NK-92 (cell line): ENCODE results near the gene STMP1.

Source experiments
- DNase-seq: peaks from one replicate; lab custom pipeline; 2025; ENCODE audit not compliant: unreplicated experiment; lab: John Stamatoyannopoulos, UW

STMP1 gene

GRCh38 chr7:135693558-135693957, 31.2 kb downstream of the STMP1 start:
- DNase-seq = no peak

- DNase-seq = no peak
Measured at GRCh38 chr7:135697276-135698049, 35.1 kb downstream of the STMP1 start.

GRCh38 chr7:135704074-135704473, 41.8 kb downstream of the STMP1 start:
- no peak for DNase-seq

DNA sequence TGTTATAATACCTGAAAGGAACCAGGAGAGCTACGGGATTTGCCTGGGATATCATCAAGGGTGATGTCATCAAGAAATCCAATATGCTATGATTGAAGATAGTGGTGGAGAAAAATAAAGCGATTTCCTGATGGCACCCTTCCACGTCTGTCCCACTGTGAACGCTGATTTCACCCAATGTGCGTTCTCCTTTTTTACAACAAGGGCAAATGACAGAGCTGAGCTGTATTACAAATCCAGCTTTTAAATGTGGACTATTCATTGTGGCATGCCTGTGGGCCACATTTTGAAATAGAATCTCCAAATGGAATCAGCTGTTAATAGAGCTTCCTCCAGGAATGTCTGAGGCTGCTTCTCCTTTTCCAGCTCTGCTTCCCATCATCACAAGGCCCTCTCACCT, 42.4 kb downstream of the STMP1 start:
- DNase-seq = no peak

- DNase-seq = no peak
Measured at GRCh38 chr7:135706038-135706742, 43.9 kb downstream of the STMP1 start.

DNA sequence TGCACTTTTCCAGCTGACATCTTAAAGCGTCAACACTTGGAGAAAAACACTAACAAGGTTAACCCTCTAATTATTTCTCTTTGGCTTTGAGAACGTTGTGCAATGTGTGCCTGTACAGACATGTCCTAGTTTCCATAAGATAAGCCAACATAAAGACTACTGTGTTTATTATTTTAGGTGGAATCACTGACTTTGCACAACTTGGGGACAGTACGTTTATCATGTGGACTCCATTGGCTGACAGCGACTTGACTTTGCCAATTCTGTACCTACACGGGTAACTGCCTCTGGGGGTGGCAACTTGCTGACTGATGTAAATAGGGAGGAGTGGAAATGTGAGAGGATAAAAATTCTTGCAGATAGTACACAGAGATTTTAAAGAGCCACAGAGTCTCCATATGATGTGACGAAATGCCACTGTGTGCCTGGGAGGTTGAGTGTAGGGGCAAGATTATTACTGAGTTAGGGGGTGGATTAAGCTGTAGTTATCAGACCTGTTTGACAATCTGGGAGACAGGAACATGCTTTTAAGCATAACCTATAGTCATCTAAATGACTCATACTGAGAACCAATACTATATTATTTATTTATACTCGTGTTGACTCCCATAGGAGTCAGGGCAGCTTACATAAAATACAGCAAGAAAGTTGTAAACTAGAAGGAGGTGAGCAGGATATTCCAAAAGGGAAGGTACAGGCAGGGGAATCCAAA, 44.7 kb downstream of the STMP1 start:
- no peak for DNase-seq

GRCh38 chr7:135707570-135707966, 45.3 kb downstream of the STMP1 start:
- no peak for DNase-seq

DNA sequence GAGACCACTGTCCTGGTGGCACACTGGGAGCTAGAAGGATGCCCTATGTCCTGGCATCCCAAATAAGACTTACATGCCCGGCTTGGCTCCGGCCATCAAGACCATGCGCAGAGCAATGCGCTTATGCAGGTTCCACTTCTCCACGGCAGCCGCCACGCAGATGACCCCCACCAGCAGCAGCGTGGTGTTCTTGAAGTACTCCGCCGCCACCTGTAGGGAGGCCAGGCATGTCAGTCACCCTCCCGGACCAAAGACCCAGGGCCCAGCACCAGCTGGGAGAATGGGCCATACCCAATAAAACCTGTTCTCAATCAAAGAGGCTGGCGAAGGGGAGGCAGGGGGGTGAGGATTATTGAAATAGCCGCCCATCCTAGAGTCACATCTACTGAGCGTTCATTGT, 45.7 kb downstream of the STMP1 start:
- DNase-seq = no peak

GRCh38 chr7:135709508-135709907, 47.2 kb downstream of the STMP1 start:
- no peak for DNase-seq

GRCh38 chr7:135710417-135711138, 48.3 kb downstream of the STMP1 start:
- DNase-seq = no peak

DNA sequence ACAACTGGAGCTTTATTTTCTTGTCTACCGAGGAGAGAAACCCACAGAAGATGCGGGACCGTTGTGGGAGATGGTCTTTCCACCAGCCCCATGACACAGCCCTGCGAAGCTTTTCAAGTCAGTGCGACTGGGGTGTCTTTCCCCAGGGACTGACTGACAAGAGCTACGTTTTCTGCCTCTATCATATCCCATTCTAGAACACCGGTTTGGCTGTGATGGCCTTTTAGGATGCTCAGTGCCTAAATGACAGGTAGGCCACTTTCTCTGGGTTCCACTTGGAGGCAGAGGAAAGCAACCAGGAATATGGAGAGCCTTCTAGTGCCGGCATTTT, 48.8 kb downstream of the STMP1 start:
- DNase-seq = no peak

DNA sequence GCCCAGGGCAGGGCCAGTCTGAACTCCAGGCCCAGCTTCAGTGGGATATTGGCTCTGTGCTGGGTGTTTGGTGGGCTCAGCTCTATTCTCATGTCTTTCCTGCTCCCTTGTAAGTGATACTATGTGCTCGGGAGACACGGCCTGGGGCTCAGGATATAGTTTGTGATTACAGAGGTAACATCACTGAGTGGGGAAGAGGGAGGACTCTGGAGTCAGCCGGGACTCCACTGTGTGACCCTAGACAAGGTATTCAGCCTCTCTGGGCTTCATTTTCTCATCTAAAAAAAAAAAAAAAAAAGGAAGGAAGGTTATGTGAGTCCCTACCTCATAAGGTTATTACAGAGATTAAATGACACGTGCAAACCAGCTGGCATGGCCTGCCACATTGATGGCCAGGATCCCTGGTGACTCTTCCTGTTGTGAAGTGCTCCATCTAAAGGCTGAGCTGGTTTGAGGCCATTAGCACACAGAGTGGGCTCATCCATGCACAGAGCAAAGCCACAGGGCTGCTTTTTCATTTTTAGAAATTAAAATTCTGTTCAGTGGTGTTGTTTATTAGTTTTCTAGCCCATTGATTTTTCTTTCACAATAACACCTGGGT, 50.0 kb downstream of the STMP1 start:
- DNase-seq = no peak

GRCh38 chr7:135712796-135713195, 50.5 kb downstream of the STMP1 start:
- no peak for DNase-seq

- DNase-seq = no peak
Measured at GRCh38 chr7:135713836-135714470, 51.6 kb downstream of the STMP1 start.

- no peak for DNase-seq
Measured at GRCh38 chr7:135714534-135715009, 52.3 kb downstream of the STMP1 start.

DNA sequence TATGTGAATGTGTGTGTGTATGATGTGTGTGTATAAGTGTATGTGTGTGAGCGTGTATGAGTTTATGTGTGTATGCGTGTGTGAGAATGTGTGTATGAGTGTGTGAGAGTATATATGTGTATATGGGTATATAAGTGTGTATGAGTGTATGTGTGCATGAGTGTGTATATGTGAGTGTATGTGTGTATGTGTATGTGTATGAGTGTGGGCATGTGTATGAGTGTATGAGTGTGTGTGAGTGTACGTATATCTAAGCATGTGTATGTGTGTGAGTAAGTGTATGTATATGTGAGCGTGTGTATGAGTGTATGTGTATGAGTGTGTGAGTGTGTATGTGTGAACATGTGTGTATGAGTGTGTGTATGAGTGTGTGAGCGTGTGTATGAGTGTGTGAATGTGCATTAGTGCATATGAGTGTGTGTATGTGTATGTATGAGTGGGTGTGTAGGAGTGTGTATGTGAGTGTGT, 52.8 kb downstream of the STMP1 start:
- no peak for DNase-seq

DNA sequence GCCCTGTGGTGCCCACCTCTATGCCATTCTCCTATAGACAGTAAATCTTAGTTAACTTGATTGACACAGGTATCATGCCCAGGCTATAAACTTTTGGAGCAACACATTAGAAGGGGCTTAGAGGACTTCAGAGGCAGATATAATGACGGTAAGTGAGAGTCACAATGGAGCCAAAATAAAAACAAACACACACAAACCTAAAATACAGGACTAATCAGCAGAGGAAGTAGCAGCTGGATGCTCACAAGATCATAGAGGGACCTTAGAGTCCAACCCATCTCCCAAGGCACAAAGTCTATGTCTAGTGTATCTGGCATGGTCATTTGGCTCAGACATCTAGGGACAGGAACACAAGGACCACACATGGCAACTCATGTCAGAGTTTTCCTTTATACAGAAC, 53.4 kb downstream of the STMP1 start:
- no peak for DNase-seq

DNA sequence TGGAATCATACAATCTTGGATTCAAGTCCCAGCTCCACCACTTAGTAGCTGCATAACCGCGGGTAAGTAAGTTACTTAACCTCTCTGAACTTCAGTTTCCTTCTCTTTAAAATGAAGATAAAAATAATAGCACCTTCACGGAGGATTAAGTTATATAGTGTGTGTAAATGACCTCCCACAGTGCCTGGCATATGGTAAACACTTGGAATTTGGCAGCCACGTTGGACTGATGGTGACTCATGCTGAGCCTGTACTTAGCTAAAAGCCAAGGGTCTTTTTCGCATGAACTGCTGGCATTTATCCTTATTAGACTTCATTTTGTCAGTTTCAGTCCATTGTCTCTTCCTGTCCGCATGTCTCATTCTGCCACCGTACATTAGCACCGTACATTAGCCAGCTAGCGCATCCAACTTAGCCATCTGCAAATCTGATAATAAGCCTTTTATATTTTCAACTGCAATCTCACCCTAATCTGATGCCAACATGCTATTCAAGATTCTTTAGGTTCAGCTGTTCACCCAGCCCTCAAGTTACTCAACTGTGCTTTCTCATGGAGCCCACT, 54.4 kb downstream of the STMP1 start:
- DNase-seq = no peak

DNA sequence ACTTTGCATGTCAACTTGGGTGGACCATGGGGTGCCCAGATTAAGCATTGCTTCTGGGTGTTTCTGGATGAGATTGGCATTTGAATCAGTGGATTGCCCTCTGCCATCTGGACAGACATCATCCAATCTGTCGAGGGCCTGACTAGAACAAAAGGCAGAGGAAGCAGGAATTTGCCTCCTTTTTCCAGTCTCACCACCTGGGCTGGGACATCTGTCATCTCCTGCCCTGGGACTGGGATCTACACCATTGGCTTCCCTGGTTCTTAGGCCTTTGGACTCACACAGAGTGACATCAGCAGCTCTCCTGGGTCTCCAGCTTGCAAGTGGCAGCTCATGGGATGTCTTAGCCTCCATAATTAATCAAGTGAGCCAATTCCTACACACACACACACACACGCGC, 55.4 kb downstream of the STMP1 start:
- no peak for DNase-seq

DNA sequence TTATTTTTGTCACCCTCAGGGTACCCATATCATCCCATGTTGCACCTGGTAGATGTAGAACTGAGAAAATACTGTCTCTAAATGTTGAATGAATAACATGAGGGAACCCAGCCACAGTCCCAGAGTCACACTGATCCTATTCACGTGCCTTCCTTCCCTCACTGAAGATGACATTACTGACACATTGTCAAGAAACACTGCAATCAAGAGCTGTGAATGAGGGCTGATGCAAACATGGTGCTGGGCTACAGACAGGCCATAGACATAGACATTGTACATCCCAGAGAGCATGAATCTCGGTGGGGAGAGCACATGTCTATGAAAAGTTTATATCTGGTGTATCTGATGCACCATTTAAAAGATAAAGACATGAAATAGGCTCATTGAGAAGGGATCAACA, 55.9 kb downstream of the STMP1 start:
- no peak for DNase-seq
